Measurements from ENCODE around the gene HIVEP3. TPM values are rescaled to one million over a fixed set of nuclear protein-coding genes. Genes with fewer than 3 reads are reported as not detected.

HIVEP3 gene
- total RNA-seq, 1 donor from 2014 or later, result 5.8 TPM

GRCh38 chr1:41862384-41863221, 56.1 kb downstream of the HIVEP3 start:
- Histone ChIP-seq H3K36me3 (ENCODE audit: control insufficient read depth, insufficient read depth, low read length) (no peaks in the 10 kb centered on the region), H3K27me3 (ENCODE audit: control insufficient read depth, insufficient read depth, low read length) (no peaks in the 10 kb centered on the region), H3K4me3 (ENCODE audit: low read depth, low read length) (no peak overlapping the region)
- peak; percentile 99 for DNase-seq (ENCODE audit: low read depth)
- no peak for TF ChIP-seq CTCF (IDR thresholded peaks at IDR 0.05; ENCODE audit: insufficient read depth, low read length, poor library complexity, severe bottlenecking)

- TF ChIP-seq CTCF (IDR thresholded peaks at IDR 0.05; ENCODE audit: insufficient read depth, low read length, poor library complexity, severe bottlenecking), result no peak
- H3K36me3 ChIP-seq (ENCODE audit: control insufficient read depth, insufficient read depth, low read length), result no peaks in the 10 kb centered on the region
- H3K27me3 ChIP-seq (ENCODE audit: control insufficient read depth, insufficient read depth, low read length), result no peaks in the 10 kb centered on the region
- no peak for DNase-seq (ENCODE audit: low read depth)
- no peak overlapping the region for H3K4me3 ChIP-seq (ENCODE audit: low read depth, low read length)
These were observed 57.0 kb downstream of the HIVEP3 start for GRCh38 chr1:41861535-41862383.

GRCh38 chr1:41860771-41861170, 58.0 kb downstream of the HIVEP3 start:
- H3K27me3 ChIP-seq (ENCODE audit: control insufficient read depth, insufficient read depth, low read length), result no peaks in the 10 kb centered on the region
- DNase-seq (ENCODE audit: low read depth), result no peak
- H3K4me3 ChIP-seq (ENCODE audit: low read depth, low read length), result no peak overlapping the region
- no peak for TF ChIP-seq CTCF (IDR thresholded peaks at IDR 0.05; ENCODE audit: insufficient read depth, low read length, poor library complexity, severe bottlenecking)
- no peaks in the 10 kb centered on the region for H3K36me3 ChIP-seq (ENCODE audit: control insufficient read depth, insufficient read depth, low read length)

- Histone ChIP-seq H3K36me3 (ENCODE audit: control insufficient read depth, insufficient read depth, low read length) (no peaks in the 10 kb centered on the region), H3K4me3 (ENCODE audit: low read depth, low read length) (no peak overlapping the region), H3K27me3 (ENCODE audit: control insufficient read depth, insufficient read depth, low read length) (no peaks in the 10 kb centered on the region)
- TF ChIP-seq CTCF (IDR thresholded peaks at IDR 0.05; ENCODE audit: insufficient read depth, low read length, poor library complexity, severe bottlenecking), result no peak
- DNase-seq (ENCODE audit: low read depth), result no peak
These were observed 58.5 kb downstream of the HIVEP3 start for GRCh38 chr1:41860214-41860613.

GRCh38 chr1:41859686-41860085, 59.0 kb downstream of the HIVEP3 start:
- H3K4me3 ChIP-seq (ENCODE audit: low read depth, low read length), result no peak overlapping the region
- H3K27me3 ChIP-seq (ENCODE audit: control insufficient read depth, insufficient read depth, low read length), result no peaks in the 10 kb centered on the region
- H3K36me3 ChIP-seq (ENCODE audit: control insufficient read depth, insufficient read depth, low read length), result no peaks in the 10 kb centered on the region
- no peak for TF ChIP-seq CTCF (IDR thresholded peaks at IDR 0.05; ENCODE audit: insufficient read depth, low read length, poor library complexity, severe bottlenecking)
- DNase-seq (ENCODE audit: low read depth), result no peak
